Adipocyte (in vitro differentiated cells): Measurements from ENCODE around the gene MPEG1.

Source experiments
- DNase-seq: peaks from one replicate; pipeline ENCODE4 v3.0.0-alpha.2; 2015; ENCODE audit warnings: low read depth
- H3K27me3 ChIP-seq: replicated peaks from 2 replicates; pipeline ENCODE4 v1.7.0; 2013; ENCODE audit warnings: mild to moderate bottlenecking, low read length, moderate library complexity; ENCODE audit not compliant: control insufficient read depth, insufficient read depth
- H3K36me3 ChIP-seq: 2 replicates; pipeline ENCODE4 v1.7.0; 2013; ENCODE audit warnings: low read length, mild to moderate bottlenecking, moderate library complexity; ENCODE audit not compliant: control insufficient read depth, insufficient read depth, severe bottlenecking
- H3K4me1 ChIP-seq: 2 replicates; pipeline ENCODE4 v1.7.0; 2013; ENCODE audit warnings: mild to moderate bottlenecking, low read length, moderate library complexity; ENCODE audit not compliant: control insufficient read depth, insufficient read depth
- H3K4me3 ChIP-seq: 2 replicates; pipeline ENCODE4 v1.7.0; 2013; ENCODE audit warnings: mild to moderate bottlenecking, low read length, moderate library complexity
- H3K9ac ChIP-seq: 2 replicates; pipeline ENCODE4 v1.7.0; 2013; ENCODE audit warnings: mild to moderate bottlenecking, low read length, moderate library complexity
- H3K9me3 ChIP-seq: 2 replicates; pipeline ENCODE4 v1.7.0; 2013; ENCODE audit warnings: mild to moderate bottlenecking, low read length, moderate library complexity; ENCODE audit not compliant: control insufficient read depth

Gene MPEG1

GRCh38 chr11:59243633-59244032 lies 30.9 kb upstream of the MPEG1 start:
- no peaks in the 10 kb centered on the region for H3K36me3 ChIP-seq
- DNase-seq = no peak

GRCh38 chr11:59240322-59240721 lies 27.6 kb upstream of the MPEG1 start:
- Histone ChIP-seq H3K27me3 (no peaks in the 10 kb centered on the region), H3K9me3 (peaks cover 21% of the 10 kb centered on the region), H3K36me3 (no peaks in the 10 kb centered on the region), H3K9ac (no peak overlapping the region), H3K4me3 (no peak overlapping the region), H3K4me1 (no peaks in the 10 kb centered on the region)
- no peak for DNase-seq

More at GRCh38 chr11:59243633-59244032, 30.9 kb upstream of the MPEG1 start:
- peaks cover 15% of the 10 kb centered on the region for H3K9me3 ChIP-seq
- H3K4me1 ChIP-seq = peaks cover 4% of the 10 kb centered on the region
- no peaks in the 10 kb centered on the region for H3K27me3 ChIP-seq
- no peak overlapping the region for H3K4me3 ChIP-seq
- no peak overlapping the region for H3K9ac ChIP-seq

GRCh38 chr11:59226396-59226795 lies 13.7 kb upstream of the MPEG1 start:
- peaks cover 43% of the 10 kb centered on the region for H3K4me1 ChIP-seq
- DNase-seq = no peak
- H3K9me3 ChIP-seq = peaks cover 6% of the 10 kb centered on the region
- no peak overlapping the region for H3K4me3 ChIP-seq
- no peak overlapping the region for H3K9ac ChIP-seq
- no peaks in the 10 kb centered on the region for H3K36me3 ChIP-seq
- no peaks in the 10 kb centered on the region for H3K27me3 ChIP-seq

GRCh38 chr11:59225017-59225416 lies 12.3 kb upstream of the MPEG1 start:
- peaks cover 50% of the 10 kb centered on the region for H3K4me1 ChIP-seq
- H3K9ac ChIP-seq = peak overlapping the region; percentile 48
- no peaks in the 10 kb centered on the region for H3K9me3 ChIP-seq
- no peak for DNase-seq
- no peaks in the 10 kb centered on the region for H3K36me3 ChIP-seq
- no peaks in the 10 kb centered on the region for H3K27me3 ChIP-seq
- H3K4me3 ChIP-seq = peak overlapping the region; percentile 56

GRCh38 chr11:59224351-59224928 lies 11.7 kb upstream of the MPEG1 start:
- peak overlapping the region; percentile 58 for H3K4me3 ChIP-seq
- no peaks in the 10 kb centered on the region for H3K27me3 ChIP-seq
- H3K9ac ChIP-seq = peak overlapping the region; percentile 68
- H3K4me1 ChIP-seq = peaks cover 54% of the 10 kb centered on the region
- H3K9me3 ChIP-seq = no peaks in the 10 kb centered on the region
- H3K36me3 ChIP-seq = no peaks in the 10 kb centered on the region
- no peak for DNase-seq

- DNase-seq = no peak
- H3K4me1 ChIP-seq = peaks cover 54% of the 10 kb centered on the region
- H3K4me3 ChIP-seq = peak overlapping the region; percentile 58
- peak overlapping the region; percentile 68 for H3K9ac ChIP-seq
- H3K9me3 ChIP-seq = no peaks in the 10 kb centered on the region
- no peaks in the 10 kb centered on the region for H3K27me3 ChIP-seq
- no peaks in the 10 kb centered on the region for H3K36me3 ChIP-seq
Measured at GRCh38 chr11:59223611-59224010, 10.9 kb upstream of the MPEG1 start.

GRCh38 chr11:59223177-59223576 lies 10.4 kb upstream of the MPEG1 start:
- H3K9ac ChIP-seq = peak overlapping the region; percentile 68
- peaks cover 54% of the 10 kb centered on the region for H3K4me1 ChIP-seq
- no peak for DNase-seq
- H3K27me3 ChIP-seq = no peaks in the 10 kb centered on the region
- H3K36me3 ChIP-seq = no peaks in the 10 kb centered on the region
- no peak overlapping the region for H3K4me3 ChIP-seq
- H3K9me3 ChIP-seq = no peaks in the 10 kb centered on the region

- Histone ChIP-seq H3K36me3 (no peaks in the 10 kb centered on the region), H3K27me3 (no peaks in the 10 kb centered on the region)
Measured at GRCh38 chr11:59222464-59223060, 9.8 kb upstream of the MPEG1 start.

GRCh38 chr11:59221441-59221840 lies 8.7 kb upstream of the MPEG1 start:
- DNase-seq = peak; percentile 80
- no peaks in the 10 kb centered on the region for H3K36me3 ChIP-seq
- H3K9ac ChIP-seq = no peak overlapping the region
- H3K4me3 ChIP-seq = no peak overlapping the region
- peaks cover 64% of the 10 kb centered on the region for H3K4me1 ChIP-seq
- H3K27me3 ChIP-seq = no peaks in the 10 kb centered on the region
- no peaks in the 10 kb centered on the region for H3K9me3 ChIP-seq

More at GRCh38 chr11:59222464-59223060, 9.8 kb upstream of the MPEG1 start:
- DNase-seq = no peak
- Histone ChIP-seq H3K9ac (no peak overlapping the region), H3K4me3 (no peak overlapping the region), H3K9me3 (no peaks in the 10 kb centered on the region), H3K4me1 (peaks cover 55% of the 10 kb centered on the region)

- no peak for DNase-seq
- no peaks in the 10 kb centered on the region for H3K36me3 ChIP-seq
- H3K9ac ChIP-seq = no peak overlapping the region
- no peaks in the 10 kb centered on the region for H3K9me3 ChIP-seq
- no peaks in the 10 kb centered on the region for H3K27me3 ChIP-seq
- peaks cover 56% of the 10 kb centered on the region for H3K4me1 ChIP-seq
- H3K4me3 ChIP-seq = no peak overlapping the region
Measured at GRCh38 chr11:59219836-59220235, 7.1 kb upstream of the MPEG1 start.

- no peak for DNase-seq
Measured at GRCh38 chr11:59218893-59219292, 6.2 kb upstream of the MPEG1 start.

GRCh38 chr11:59218319-59218718 lies 5.6 kb upstream of the MPEG1 start:
- no peak for DNase-seq
- Histone ChIP-seq H3K4me3 (no peak overlapping the region), H3K9ac (no peak overlapping the region), H3K27me3 (peaks cover 2% of the 10 kb centered on the region), H3K4me1 (peaks cover 41% of the 10 kb centered on the region), H3K9me3 (no peaks in the 10 kb centered on the region), H3K36me3 (no peaks in the 10 kb centered on the region)

More at GRCh38 chr11:59218893-59219292, 6.2 kb upstream of the MPEG1 start:
- no peak overlapping the region for H3K9ac ChIP-seq
- H3K27me3 ChIP-seq = no peaks in the 10 kb centered on the region
- no peaks in the 10 kb centered on the region for H3K36me3 ChIP-seq
- no peak overlapping the region for H3K4me3 ChIP-seq
- no peaks in the 10 kb centered on the region for H3K9me3 ChIP-seq
- H3K4me1 ChIP-seq = peaks cover 47% of the 10 kb centered on the region
